Cardiac septum (tissue), 1 donor: Measurements from ENCODE around the gene CHRDL1. TPM values are rescaled to one million over a fixed set of nuclear protein-coding genes. Genes with fewer than 3 reads are reported as not detected.
"Not testable (repeated sequence)": the region's sequence is repeated elsewhere in the genome, so short reads cannot be mapped to it uniquely, and the experiment has no call there.

Experiments
- DNase-seq: peaks from one replicate; pipeline ENCODE4 v3.0.0-alpha.2; 2020; ENCODE audit warnings: low spot score
- intact Hi-C: fragments of 100-400 bp; cut with DNase I; formaldehyde crosslinking; loops from one replicate; pipeline ENCODE4 v1.14.0; 2022
- long read RNA-seq: library from polyadenylated mRNA; unstranded; transcript quantifications from one replicate; pipeline ENCODE4 v2.0.0, GENCODE V29; 2021
- total RNA-seq: library from RNA; stranded (reverse); fragmentation: NEBNext Ultra II Directional; extraction: Animal tissue kit (Norgen Biotek cat#: 25700); gene quantifications from one replicate; pipeline ENCODE4 v1.2.1, GENCODE V29; 2021
- donor health status: DM: no; HTN: no; CAD: no.

CHRDL1 gene
- total RNA-seq, result 3.7 TPM
- long read RNA-seq, result 0 reads

- intact Hi-C loops, result no loop called here
- peak; percentile 75 for DNase-seq
Measured at GRCh38 chrX:110795645-110796406, at the start of gene CHRDL1. TSS of gene CHRDL1 (minus strand) at chrX:110795817. CDS start at chrX:110792181, 3,636 bp downstream.

DNA sequence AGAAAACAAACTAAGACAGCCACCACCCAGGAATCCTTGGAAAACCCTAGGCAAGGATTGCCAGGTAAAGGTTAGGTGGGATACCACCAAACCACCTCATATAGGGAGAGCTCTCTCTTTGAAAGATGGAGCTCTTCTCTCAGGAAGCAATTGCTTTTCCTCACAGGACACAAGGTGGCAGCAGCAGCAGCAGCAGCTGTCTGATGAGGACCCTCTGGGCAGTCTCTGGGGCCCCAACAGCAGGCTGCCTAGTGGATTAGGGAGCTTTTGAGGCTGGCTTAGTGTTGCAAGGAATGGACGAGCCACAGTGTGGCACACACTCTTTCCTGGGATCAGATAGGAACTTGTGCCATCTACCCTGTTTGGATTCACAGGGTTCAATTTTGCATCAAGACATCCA lies 41.4 kb upstream of the CHRDL1 start:
- intact Hi-C loops, result no loop called here
- DNase-seq, result no peak

DNA sequence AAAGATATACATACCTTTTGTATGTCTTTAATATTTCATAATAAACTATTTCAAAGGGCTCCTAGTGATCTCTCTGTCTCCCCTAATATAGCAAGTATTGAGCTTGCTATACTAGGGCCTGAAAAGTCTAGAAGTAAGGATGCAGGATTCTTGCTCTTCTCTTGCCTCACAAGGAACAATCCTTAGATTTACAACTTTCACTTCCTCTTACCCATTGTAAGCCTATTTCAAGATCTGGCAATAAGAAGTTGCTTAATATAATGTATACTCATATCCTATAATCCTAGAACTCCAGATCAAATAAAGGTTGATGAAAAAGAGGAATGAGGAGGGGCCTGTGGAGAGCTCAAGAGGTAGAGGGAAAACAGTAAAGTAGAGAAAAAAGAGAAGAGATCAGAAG lies 40.8 kb upstream of the CHRDL1 start:
- intact Hi-C loops, result no loop called here
- DNase-seq, result no peak

DNA sequence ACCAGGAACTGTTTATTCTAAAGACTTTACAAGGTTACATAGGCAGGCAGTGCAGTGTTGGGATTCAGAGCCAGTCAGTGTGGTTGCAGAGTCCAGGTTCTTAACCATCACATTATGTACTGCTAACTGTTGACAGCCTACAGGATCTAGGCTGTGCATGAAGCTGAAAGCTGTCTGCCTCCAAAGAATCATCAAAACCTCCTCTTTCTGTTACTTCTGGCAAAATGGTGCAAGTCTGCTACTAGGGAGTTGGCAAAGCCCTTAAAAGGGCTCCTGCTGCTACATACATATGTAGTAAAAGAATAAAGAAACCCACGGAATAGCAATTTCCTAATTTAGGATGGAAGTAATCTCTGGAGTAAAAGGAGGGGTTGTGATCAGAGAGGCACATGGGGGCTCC lies 40.4 kb upstream of the CHRDL1 start:
- DNase-seq, result no peak
- intact Hi-C loops, result no loop called here

GRCh38 chrX:110825972-110826371 lies 30.4 kb upstream of the CHRDL1 start:
- intact Hi-C loops, result no loop called here

DNA sequence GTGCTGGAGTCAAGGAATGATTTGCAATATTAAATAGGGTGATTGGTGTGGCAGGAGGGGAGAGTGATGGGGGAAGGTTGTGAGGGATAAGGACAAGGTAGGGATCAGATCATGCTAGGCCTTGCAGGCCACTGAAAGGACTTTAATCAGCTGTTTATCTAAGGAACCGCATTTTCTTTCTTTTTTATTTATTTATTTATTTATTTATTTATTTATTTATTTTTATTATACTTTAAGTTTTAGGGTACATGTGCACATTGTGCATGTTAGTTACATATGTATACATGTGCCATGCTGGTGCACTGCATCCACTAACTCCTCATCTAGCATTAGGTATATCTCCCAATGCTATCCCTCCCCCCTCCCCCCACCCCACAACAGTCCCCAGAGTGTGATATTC lies 20.9 kb upstream of the CHRDL1 start:
- intact Hi-C loops, DNase-seq: not testable (repeated sequence)

More at GRCh38 chrX:110825972-110826371, 30.4 kb upstream of the CHRDL1 start:
- DNase-seq, result no peak

DNA sequence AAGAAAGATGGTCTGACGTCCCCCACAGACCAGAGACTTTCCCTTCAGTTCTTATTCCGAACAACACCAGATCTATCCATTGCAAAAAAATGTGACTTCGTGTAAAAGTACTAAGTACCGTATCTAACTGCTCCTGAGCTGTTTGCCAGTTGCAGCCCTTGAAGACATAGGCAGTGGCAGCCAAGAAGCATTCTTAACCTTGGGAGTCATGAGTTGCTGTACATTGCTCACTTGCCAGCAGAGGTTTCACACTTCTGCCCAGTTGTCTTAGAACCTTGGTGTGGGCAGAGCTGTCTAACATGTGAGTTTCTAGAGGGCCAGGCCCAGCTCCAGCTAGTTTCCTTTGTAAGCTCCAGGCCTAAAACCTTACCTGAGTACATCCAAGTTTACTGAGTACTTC lies 10.5 kb upstream of the CHRDL1 start:
- intact Hi-C loops, result no loop called here
- DNase-seq, result no peak

- intact Hi-C loops, result no loop called here
- no peak for DNase-seq
Measured at GRCh38 chrX:110805303-110805702, 9.7 kb upstream of the CHRDL1 start.

DNA sequence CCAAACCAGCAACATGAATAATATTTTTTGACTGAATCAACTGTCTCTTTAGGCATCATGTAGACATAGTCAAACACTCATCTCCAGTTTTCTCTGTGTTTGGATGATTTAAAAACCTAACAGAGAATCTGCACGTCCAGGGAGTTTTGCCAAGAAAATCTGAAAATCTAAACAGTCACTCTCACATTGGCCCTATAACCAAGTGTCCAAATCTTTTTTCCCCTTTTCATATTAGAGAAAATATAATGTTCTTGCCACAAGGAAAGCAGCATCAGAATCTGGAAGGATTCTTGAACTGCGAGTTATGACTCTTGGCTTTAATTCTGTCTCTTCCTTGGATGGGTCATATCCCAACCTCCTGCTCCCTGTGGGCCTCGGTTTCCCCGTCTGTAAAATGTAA lies 8.8 kb upstream of the CHRDL1 start:
- intact Hi-C loops, result no loop called here
- no peak for DNase-seq

DNA sequence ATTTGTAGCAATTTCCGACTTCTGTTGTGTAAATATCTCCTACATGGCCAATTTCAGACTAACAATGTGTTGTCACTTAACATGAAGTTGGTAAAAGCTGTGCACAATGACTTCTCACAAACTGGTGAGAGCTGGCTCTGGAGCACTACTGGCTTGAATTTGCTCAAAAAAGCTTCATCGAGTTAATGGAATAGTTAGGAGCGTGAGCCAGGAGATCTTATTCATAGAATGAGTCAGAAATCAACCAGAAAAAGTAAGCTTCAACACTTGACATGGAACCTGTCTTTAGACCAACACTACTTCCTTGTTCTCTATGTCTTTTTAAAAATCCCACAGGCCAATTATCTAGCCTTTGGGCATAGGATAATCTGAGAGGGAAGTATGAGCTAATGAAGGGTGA lies 7.9 kb upstream of the CHRDL1 start:
- no peak for DNase-seq
- intact Hi-C loops, result no loop called here

DNA sequence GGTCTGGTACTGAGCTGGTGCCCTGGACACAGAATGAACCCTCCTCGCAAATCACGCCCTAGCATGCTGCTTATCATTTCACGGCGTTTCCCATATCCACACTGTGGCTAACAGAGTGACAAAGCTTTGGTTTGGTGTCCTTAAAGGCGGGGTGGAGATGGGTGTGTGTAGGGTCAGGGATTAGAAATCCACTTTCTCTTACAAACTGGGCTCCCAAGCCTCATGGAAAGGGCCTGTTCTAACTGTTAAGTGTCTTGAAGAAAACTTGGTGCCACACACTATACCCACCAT lies 735 bp upstream of the CHRDL1 start:
- intact Hi-C loops, result no loop called here
- DNase-seq, result no peak

GRCh38 chrX:110794601-110795000 lies 1.0 kb downstream of the CHRDL1 start:
- intact Hi-C loops, result no loop called here

GRCh38 chrX:110791071-110791470 lies 4.5 kb downstream of the CHRDL1 start:
- intact Hi-C loops, result no loop called here
- no peak for DNase-seq

More at GRCh38 chrX:110794601-110795000, 1.0 kb downstream of the CHRDL1 start:
- no peak for DNase-seq

- no peak for DNase-seq
- intact Hi-C loops, result no loop called here
Measured at GRCh38 chrX:110786486-110786885, 9.1 kb downstream of the CHRDL1 start.

DNA sequence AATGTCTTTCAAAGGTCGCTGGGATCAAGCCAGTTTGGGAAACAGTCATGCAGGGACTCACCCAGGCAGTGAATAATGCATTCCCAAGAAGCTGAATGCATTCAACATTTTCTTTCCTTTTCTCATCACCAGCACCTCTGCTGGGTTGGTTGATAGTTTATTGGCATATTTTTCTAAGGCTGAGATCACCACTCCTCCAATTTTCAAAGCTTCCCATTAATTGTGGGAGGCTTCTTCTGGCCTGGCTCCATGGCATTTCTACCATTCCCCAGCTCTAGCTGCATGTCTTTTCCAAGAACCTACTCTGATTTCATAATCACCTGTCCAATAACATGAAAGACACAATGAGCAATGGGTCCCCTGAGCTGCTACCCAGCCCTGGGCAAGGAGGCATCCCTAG lies 35.8 kb downstream of the CHRDL1 start:
- no peak for DNase-seq
- intact Hi-C loops, result no loop called here

GRCh38 chrX:110758781-110759422 lies 36.7 kb downstream of the CHRDL1 start:
- intact Hi-C loops, result no loop called here
- no peak for DNase-seq

- intact Hi-C loops, result no loop called here
- DNase-seq, result no peak
Measured at GRCh38 chrX:110755611-110756010, 40.0 kb downstream of the CHRDL1 start.

DNA sequence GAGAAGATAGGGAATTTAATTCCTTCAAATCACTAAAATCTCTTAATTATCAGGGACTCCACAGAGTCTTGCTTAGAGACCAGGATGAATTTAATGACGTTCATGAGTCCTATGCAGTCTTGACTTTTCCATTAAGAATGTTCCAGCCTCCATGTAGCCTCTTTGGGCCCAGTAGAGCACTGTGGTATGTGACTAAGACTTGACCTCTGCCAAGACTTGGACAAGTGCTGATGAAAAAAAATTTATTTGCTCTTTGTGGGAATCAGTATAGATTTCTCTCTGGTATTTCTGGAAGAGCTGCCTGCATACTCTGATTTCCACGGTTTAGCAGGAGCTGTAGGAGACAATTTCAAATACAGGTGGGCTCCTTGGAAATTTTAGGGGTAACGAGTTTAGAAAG lies 40.6 kb downstream of the CHRDL1 start:
- no peak for DNase-seq
- intact Hi-C loops, result no loop called here

DNA sequence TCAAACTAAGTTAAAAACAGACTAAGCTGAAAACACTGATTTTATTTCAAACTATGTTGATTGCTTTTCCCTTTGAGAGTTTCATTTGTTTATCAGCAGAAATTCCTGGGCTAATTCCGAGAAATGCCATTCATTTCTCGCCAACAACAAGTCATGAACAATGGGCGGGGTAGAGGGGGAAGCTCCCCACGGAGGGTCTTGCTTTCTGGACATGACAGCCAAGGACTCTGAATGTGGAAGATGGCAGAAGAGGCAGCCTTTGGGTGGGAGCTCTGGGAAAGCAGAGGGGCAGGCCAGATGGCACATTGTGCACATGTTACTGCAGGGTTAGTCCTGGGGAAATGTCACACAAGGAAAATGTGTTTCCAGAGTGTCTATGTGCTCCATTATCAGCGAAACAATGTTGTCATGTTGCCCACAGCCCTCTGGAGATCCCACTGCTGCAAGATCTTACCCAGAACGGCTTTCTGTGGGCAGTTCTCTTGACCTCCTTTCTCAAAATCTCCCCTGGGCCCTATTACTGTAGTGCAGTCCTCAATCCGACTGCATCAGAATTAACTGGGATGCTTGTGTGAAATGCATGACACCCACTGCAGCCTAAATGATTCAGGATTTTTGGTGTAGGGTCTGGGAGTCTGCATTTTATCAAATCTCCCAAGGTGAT lies 45.0 kb downstream of the CHRDL1 start:
- DNase-seq, result no peak
- intact Hi-C loops, result no loop called here

GRCh38 chrX:110748256-110748806 lies 47.3 kb downstream of the CHRDL1 start:
- no peak for DNase-seq
- intact Hi-C loops, result no loop called here

- intact Hi-C loops, result no loop called here
- no peak for DNase-seq
Measured at GRCh38 chrX:110746014-110746413, 49.6 kb downstream of the CHRDL1 start.
